Frontal cortex (tissue), 4 donors: ENCODE results near the gene VWCE. TPM values are rescaled to one million over a fixed set of nuclear protein-coding genes. Genes with fewer than 3 reads are reported as not detected.
A peak's percentile ranks its signal among the peaks of the same experiment; 100 is the strongest.

Experiments used
- DNase-seq, 2 donors: peaks; one replicate each; pipeline ENCODE4 v3.0.0; 2012; ENCODE audit warnings: low spot score in 2 of 2
- FAIRE-seq: peaks from 2 replicates; lab custom pipeline; 2012; peaks lifted over from hg19 to GRCh38; lab: Jason Lieb, UNC
- total RNA-seq: library from RNA; depleted of rRNA; stranded (reverse); fragments of >200 nt; gene quantifications from one replicate; pipeline ENCODE4 v1.2.3, GENCODE V29; 2014
- donor health status: control.
- donor health status: control.
- donor health status: control.

Gene VWCE
- total RNA-seq, 1 donor from 2014 or later: 2.0 TPM

DNA sequence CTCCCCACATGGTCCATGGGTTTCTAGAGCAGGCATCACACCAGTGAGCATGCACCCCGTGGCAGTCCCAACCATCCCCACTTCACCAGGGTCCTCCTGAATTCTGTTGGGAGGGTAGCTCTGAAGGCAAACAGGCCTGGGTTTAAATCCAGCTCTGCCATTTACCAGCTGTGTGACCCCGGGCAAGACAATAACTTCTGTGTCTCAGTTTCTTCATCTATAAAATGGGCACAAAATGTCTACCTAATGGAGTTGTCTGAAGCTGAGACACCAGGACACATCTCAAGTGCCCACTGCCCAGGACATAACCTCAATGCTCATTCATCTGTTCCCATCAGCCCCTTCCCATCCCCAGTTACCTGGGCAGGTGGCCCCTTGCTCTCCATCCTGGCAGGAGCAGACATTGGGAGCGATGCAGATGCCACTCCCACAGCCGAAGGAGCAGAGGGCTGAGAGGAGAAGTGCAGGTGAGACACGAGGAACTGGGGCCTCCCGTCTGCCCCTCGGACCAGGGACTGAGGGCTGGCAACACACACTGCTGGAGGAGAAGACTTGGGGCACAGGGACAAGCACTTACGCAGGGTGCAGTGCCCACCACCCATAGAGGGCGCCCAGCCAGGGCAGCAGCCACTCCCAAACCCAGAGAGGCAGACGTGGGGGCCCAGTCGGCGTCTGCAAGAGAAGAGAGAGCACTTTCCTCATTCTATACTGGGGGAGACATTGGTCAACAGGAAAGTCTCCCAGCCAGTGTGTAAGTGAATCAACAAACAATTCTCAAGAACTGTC is 4.0 kb downstream of the VWCE start:
- FAIRE-seq: no peak
- no peak for DNase-seq

DNA sequence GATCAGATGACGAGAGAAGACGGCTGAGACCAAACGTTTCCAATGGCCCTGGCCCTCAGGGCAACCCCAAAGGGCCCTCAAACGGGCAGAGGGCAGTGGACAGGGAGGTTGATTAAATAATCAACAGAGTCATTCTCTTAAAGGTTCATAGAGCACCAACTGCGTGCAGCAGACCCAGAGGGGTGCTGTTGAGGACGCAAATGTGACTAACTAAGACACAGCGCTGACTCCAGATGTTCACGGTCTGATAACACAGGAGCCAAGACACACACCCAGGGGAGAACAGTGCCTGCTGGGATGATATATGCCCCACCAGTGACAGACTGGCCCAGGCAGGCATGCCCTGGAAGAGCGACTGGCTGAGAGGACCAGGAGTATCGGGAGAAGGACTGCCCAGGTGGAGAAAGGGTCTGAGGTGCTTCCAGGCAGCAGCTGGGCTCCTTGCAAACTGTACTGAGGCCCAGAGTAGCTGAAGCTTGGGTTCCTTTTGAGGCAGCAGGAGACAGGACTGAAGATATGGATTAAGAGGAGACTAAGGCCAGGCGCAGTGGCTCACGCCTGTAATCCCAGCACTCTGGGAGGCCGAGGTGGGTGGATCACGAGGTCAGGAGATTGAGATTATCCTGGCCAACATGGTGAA is 7.7 kb downstream of the VWCE start:
- no peak for DNase-seq
- no peak for FAIRE-seq

DNA sequence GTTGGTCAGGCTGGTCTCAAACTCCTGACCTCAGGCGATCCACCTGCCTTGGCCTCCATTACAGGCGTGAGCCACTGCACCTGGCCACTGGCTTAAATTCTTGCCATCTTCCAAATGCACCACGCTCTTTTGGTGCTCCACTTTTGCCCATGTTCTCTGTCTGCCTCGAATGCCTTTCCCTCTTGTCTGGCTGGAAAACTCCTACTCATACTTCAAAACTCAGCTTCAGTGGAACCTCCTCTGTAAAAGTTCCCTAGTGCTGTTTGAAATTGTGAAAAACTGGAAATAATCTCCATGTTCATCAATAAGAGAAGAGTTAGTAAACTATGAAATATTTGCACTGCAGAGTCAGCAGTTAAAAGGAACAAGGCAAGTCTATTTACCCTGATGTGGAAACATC is 11.5 kb downstream of the VWCE start:
- no peak for DNase-seq
- no peak for FAIRE-seq

DNA sequence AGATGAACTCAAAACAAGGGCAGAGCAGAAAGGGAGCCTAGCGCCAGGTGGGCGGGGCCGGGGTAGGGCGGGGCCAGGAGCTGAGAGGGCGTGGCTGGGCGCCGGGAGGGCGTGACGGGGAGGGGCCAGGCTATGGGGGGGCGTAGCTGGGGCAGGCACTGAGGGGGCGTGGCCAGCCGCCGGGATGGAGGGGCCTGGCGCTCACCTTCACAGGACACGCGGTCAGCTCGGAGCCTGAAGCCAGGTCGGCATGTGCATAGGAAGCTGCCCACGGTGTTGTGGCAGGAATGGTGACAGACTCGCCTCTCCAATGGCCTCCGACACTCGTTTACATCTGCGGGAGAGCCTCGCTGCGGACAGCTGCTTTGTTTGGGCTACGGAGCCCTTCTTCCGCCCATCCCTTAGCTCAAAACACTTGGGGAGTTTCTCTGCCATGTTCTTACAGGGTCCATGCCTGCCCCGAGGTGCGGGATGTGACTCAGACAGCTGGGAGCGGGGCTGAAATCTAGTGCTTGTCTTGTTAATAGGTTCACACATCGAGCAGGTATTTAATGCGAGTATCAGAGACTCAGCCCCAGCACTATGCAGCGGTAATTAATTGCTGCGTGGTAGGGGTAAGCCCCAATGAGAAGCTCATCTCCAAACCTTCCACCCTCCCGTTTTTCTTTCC is 13.4 kb downstream of the VWCE start:
- FAIRE-seq: no peak

DNA sequence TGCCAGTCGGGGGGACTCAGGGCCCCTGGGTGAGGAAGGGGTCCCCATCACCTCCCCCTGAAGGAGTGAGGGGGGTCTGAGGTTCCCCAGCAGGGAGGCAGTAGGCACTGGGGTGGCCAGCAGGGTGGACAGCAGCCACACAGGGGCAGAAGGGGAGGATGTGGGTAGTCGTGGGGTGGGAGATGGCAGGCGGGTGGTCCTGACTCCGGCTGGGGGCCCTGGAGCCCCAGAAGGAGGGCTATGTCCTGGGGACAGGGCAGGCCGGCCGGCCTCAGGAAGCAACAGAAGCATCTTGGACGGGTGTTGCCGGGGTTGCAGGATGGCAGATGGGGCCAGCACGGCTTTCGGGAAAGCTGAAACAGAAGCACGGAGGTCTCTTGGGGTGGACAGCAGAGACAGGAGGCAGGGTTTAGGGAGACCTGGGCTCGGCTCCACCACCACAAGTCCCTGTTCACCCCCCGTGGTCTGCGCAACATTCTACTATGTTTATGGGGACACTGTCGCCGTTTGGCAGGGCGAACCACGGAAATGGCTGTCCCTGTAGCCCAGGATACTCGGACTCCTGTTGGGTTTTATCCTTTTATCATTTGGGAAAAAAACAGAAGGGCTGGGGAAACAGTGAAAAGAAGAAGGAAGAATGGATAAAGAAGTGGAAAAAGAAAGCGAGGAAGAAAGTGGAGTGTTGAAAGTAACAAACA is 14.1 kb downstream of the VWCE start:
- no peak for FAIRE-seq
- no peak for DNase-seq

More for the DNA sequence above, 13.4 kb downstream of the VWCE start:
- peak in 1 of 2 donors; percentile 38 for DNase-seq

DNA sequence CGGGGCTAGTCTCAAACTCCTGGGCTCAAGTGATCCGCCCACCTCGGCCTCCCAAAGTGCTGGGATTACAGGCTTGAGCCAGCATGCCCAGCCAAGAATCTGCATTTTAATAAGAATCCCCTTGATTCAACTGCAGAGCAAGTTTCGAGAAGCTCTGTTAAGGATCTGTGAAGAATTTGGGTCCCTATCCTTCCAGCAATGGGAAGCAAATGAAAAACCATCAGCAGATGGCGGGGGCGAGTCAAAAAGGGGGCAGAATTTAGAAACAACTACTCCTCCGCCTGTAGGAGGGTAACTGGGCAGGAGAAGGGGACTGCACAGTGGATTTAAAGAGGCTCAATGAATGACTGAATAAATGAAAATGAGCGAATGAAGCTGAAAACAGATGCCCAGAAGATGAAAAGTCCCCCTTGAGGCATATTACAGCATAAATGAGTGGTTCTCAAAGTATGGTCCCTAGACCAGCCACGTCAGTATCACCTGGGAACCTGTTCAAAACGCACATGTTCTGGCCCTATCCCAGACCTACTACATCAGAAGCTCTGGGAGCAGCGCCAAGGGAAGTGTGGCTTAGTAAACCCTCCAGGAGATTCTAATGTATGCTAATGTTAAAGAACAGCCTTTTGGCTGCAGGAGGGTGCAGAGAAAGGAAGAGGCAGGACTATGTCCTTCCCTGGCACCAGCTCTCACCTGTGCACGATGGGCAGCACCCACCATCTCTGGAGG is 15.0 kb downstream of the VWCE start:
- DNase-seq: no peak
- FAIRE-seq: no peak

DNA sequence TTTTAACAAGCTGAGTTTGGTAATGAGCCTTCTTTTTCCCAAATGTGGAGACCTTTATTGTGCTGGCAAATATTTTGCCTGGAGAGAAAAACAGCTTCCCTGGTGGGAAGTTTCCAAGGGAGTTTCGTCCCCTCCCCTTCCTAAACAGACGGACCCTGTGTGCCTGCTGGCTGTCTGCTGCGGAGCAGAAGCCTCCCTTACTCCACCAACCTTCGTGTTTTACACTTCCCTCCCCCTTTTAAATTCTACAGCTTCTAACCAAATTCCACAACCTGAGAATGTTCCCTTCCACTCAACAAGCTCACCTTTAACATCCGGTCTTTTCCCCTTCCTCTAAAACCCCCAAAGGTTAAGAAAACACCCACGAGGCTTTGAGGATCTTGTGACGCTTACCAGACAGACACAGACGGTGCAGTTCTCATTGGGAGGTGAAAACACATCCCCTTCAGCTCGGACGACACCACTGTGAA is 17.1 kb downstream of the VWCE start:
- DNase-seq (no peak), FAIRE-seq (no peak)

DNA sequence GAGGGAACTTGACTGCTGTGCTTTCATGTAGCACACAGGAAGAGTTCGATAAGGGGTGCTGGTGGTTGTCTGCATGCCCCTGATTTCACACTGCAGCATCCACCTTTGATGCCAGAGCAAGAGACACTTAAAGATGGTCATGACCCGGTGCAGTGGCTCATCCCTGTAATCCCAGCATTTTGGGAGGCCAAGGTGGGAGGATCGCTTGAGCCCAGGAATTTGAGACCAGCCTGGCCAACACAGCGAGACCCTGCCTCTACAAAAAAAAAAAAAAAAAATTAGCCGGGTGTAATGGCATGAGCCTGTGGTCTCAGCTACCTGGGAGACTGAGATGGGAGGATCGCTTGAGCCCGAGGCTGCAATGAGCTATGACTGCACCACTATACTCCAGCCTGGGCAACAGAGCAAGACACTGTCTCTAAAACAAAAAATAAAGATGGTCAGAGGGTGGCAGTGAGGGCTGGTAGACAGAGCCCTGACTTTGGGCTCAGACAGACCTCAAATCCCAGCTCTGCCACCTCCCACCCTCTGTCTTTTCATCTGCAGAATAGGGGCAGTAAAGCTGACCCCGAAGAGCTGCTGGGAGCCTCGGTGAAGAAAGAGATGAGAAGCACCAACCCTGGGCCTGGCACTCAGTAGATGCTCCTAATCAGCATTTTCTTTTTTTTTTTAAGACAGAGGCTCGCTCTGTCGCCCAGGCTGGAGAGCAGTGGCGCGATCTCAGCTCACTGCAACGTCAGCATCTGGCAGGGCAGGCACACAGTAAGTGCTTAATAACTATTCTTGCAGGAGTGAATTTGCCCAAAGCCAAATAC is 17.7 kb downstream of the VWCE start:
- FAIRE-seq (no peak), DNase-seq (no peak)

DNA sequence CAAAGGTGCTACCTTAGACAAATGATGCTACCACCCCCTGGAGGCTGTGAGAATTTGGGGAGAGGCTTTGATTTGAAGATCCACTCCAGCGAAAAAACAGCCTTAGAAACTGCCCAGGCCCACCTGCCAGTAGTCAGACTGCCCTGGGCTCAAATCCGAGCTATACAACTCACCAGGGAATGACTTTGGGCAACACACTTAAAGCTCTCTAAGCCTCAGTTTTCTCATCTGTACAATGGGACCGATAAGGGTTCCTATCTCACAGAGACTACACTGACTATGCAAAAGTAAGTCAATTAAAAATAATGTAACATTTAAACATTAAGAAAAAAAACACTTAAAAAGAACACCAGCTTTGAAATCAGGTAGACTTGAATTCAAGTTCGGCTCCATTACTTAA is 19.9 kb downstream of the VWCE start:
- FAIRE-seq: no peak
- DNase-seq: no peak

DNA sequence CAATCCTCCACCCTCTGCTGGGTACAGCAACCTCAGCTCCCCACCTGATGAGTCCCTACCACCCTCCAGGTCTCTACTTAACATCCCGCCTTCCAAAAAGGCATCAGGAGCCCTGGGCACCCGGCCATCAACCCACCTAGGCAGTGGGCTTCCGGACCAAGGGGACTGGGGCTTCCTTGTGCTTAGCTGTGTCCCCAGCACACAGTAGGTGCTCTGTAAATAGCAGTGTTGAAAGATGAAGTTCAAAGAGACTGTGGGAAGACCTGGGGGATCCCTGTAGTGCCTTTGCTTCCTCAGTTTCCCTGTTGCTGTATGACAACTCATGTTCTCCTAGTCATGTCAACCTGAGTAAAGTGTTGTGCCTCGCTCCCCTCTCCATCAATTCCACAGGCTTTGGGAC is 21.0 kb downstream of the VWCE start:
- DNase-seq (no peak), FAIRE-seq (no peak)

DNA sequence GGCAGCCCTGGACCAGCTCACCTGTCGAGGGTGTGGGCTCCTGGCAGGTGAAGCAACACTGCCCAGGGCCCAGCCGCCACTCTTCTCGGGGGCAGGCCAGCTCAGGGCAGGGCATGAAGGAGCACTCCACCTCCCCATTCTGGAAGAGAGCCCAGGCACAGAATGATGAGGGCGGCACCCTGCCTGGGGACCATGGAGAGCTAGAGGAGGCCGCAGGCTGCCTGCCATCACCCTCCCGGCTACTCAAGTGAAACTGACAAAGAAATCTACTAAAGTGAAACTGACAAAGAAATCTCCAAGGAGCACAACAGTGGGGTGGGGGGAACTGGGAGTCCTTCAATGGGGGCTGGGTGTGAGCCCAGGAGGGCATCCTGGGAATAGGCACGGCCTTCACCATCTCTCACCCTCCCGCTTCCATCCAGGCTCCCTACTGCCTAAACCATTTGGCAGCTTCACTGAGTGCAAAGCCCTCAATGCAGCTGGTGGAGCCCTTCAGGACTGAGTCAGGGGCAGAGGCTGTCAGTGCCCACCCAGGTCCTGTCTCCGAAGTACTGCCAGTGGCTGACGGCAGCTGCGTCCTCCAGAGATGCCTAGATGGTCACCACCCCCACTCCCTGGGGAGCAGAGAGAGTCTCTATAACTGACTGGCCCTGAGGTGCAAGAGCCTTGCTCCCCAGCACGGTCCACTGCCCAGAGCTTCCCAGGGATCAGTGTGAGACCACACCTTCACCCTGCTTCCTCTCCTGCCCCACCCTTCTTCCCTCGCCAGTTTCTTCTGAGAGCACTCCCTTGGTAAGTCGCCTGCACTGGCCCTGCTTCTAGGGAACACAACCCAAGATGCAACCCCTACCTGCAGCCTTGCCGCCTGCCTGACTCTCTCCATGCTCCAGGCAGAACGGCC is 21.7 kb downstream of the VWCE start:
- DNase-seq: peak in 1 of 2 donors; percentile 31
- no peak for FAIRE-seq

DNA sequence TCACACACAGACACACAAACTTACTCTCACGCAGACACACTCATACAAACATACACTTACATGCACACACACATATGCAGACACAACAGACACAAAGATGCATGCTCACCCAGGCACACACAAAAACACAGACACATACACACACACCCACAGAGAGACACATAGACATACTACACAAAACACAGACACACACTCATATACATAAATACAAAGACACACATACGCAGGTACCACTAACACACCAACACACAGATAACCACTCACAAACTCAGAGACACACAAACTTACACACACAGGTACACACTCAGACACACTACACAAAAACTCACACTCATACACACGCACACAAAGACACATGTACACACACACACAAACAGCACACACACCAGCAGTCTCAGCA is 22.4 kb downstream of the VWCE start:
- no peak for DNase-seq
- FAIRE-seq: no peak

DNA sequence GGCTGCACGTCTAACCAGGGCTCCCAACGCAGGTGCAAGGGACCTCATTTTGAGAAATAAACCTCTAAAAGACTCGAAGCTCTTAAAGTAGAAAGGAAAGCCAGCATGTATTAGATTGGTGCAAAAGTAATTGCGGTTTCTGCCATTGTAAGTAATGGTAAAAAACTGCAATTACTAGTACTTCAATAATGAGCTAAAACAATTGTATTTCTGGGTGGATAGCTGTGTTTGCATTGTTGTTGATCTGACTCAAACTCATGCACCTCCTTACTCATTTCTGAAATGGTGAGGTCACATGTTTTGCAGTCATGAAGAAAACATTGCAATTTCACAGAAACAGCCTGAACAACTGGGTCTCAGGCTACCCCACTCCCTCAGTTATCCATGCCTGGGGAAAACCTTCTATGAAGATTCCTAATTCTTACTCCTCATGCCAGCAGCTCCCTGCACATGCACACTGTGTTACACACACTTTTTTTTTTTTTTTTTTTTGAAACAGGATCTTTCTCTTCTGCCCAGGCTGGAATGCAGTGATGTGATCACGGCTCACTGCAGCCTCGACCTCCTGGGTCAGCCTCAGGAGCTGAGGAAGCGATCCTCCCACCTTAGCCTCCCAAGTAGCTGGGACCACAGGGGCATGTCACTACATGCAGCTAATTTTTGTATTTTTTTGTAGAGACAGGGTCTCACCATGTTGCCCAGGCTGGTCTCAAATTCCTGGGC is 24.6 kb downstream of the VWCE start:
- FAIRE-seq (no peak), DNase-seq (no peak)

DNA sequence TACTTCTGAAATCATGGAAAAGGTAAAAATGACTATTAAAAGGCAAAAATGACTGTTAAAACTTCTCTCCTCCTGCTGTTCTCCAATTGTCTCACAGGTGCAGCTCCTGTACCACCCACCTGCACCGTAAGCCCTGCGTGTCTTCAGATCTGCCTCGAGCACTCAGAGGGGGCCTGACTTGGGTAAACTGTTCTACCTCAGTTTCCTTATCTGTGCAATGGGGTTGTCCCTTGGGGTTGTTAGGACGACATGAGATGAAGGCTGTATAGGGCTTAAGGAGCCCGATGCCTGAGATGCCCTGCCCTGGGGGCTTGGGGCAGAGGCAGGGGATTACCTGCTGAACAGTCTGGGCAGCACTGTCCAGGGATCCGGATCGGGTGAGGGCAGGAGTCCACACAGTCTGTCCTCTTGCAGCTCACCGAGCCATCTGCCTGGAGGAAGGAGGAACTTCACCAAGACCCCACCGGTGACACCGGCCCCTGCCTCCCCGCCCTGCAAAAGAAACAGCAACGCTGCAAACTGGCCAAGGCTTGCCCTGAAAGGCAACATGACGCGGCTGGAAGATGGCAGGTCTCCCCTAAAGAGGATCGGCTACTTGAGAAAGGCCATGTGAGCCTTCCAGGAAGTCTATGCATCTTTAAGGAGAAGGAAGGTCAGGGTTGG is 26.4 kb downstream of the VWCE start:
- FAIRE-seq: no peak
- no peak for DNase-seq

DNA sequence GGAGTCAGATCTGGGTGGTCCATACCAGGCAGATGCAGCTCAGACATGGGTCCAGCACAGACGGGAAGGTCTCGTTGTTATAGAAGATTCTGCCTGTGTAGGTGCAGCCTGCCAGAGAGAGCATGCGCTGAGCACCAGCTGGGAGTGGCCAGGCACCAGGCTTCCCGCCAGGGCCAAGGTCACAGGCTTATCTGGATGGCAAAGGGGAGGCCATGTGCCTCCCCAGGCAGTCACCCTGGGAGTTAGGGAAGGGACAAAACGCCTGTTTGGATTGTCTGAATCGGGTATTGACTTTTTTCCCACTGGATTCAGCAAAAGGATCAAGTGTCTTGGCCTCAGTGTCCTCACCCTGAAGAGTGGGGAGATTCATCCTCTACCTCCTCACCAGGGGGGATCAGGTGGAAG is 27.7 kb downstream of the VWCE start:
- FAIRE-seq (no peak), DNase-seq (no peak)

DNA sequence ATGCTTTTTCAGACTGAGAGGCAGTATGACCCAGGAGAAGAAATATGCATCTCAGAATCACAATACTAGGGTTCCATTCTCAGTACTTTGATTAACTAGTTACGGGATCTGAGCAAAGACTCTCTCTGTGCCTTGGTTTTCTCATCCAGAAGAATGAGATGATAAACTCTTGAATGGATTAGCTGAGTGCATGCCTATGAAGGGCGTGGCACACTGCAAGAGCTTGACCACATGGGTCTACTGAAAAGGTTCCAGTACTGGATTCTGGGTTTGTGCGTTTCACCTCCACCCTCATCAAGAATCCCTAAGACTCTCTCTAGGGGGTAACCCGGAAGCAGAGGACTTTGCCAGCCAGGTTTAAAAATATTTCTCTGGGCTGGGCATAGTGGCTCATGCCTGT is 28.5 kb downstream of the VWCE start:
- no peak for DNase-seq
- FAIRE-seq: no peak

DNA sequence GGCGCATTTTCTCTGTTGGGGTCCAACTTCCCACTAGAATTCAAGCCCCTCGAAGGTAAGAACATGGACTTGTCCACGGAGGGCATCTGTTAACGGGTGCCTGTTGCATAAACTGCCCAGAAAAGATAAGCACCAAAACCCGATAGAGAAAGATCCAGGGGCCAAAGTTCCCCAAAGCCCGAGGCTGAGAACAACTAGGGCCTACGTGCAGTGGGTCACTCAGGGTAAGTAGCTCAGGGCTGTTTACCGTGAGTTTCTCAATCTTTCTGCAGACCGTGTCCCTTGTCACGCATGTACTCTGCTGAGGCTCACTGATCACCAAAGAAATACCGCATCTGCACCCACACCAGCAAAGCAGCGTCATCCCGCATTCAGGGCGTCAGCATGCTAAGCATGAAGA is 29.8 kb downstream of the VWCE start:
- DNase-seq: no peak
- no peak for FAIRE-seq
